Esophagus (tissue), 2 donors: Measurements from ENCODE around the gene ZNF212. TPM values are rescaled to one million over a fixed set of nuclear protein-coding genes. Genes with fewer than 3 reads are reported as not detected.

ENCODE experiments used
- H3K27ac ChIP-seq, 2 donors: one replicate each; pipeline ENCODE4 v1.5.1; 2013; ENCODE audit warnings: low read depth in 2 of 2, mild to moderate bottlenecking in 2 of 2, inconsistent platforms in 1 of 2, low read length in 1 of 2, moderate library complexity in 1 of 2
- H3K27me3 ChIP-seq, 2 donors: one replicate each; pipeline ENCODE4 v1.6.1; 2013; ENCODE audit warnings: low read length in 2 of 2, control low read depth in 1 of 2, mild to moderate bottlenecking in 1 of 2; ENCODE audit not compliant: insufficient read depth in 2 of 2, control insufficient read depth in 1 of 2
- H3K36me3 ChIP-seq, 2 donors: one replicate each; pipeline ENCODE4 v1.6.1; 2013; ENCODE audit warnings: low read length in 1 of 2; ENCODE audit not compliant: control insufficient read depth in 2 of 2, insufficient read depth in 2 of 2
- H3K4me1 ChIP-seq, 2 donors: one replicate each; pipeline ENCODE4 v1.6.1; 2013; ENCODE audit warnings: low read length in 1 of 2; ENCODE audit not compliant: control insufficient read depth in 2 of 2, insufficient read depth in 2 of 2
- H3K4me3 ChIP-seq, 2 donors: one replicate each; pipeline ENCODE4 v1.5.1; 2013; ENCODE audit warnings: low read length in 2 of 2, mild to moderate bottlenecking in 2 of 2, low read depth in 1 of 2, moderate library complexity in 1 of 2
- H3K9me3 ChIP-seq, 2 donors: one replicate each; pipeline ENCODE4 v1.6.1; 2013; ENCODE audit warnings: mild to moderate bottlenecking in 2 of 2, low read depth in 1 of 2, low read length in 1 of 2, moderate library complexity in 1 of 2; ENCODE audit not compliant: control insufficient read depth in 2 of 2, insufficient read depth in 1 of 2
- WGBS, 2 donors: extraction: QIAGEN DNeasy Blood & Tissue Kit; methylation state at CpG; one replicate each; pipeline ENCODE4 v1.1.7; 2013; 5-methylcytosine and 5-hydroxymethylcytosine counted together
- polyA plus RNA-seq, 2 donors: library from polyadenylated mRNA; stranded (reverse); fragments of 200-250 nt; gene quantifications; one replicate each; pipeline ENCODE4 v1.2.3, GENCODE V29; 2013
- donor health status: healthy with polysubstance abuse.
- donor health status: Bipolar disorder and iron deficiency.

The ZNF212 gene
- polyA plus RNA-seq, 2 donors: 10.2 to 15.6 TPM

- H3K36me3 ChIP-seq: peaks cover 0 to 5% of the 10 kb centered on the region in 2 donors
- WGBS, 2 donors: 92 to 95% methylated on average over 10 of the region's 10 CpGs
- H3K9me3 ChIP-seq: no peaks in the 10 kb centered on the region
- H3K27ac ChIP-seq: no peak overlapping the region
- peaks cover 3 to 7% of the 10 kb centered on the region in 2 donors for H3K4me1 ChIP-seq
- no peak overlapping the region for H3K4me3 ChIP-seq
- H3K27me3 ChIP-seq: no peaks in the 10 kb centered on the region
Measured at GRCh38 chr7:149287622-149288021, 48.2 kb downstream of the ZNF212 start.

- Histone ChIP-seq H3K27ac (no peak overlapping the region), H3K9me3 (no peaks in the 10 kb centered on the region), H3K4me1 (peaks cover 3 to 7% of the 10 kb centered on the region in 2 donors), H3K27me3 (no peaks in the 10 kb centered on the region), H3K4me3 (no peak overlapping the region), H3K36me3 (peaks cover 0 to 17% of the 10 kb centered on the region in 2 donors)
- 94 to 96% methylated on average over 8 of the region's 8 CpGs for WGBS, 2 donors
Measured at GRCh38 chr7:149289262-149289661, 49.8 kb downstream of the ZNF212 start.

GRCh38 chr7:149289856-149290255 is 50.4 kb downstream of the ZNF212 start:
- no peaks in the 10 kb centered on the region for H3K27me3 ChIP-seq
- peaks cover 3 to 7% of the 10 kb centered on the region in 2 donors for H3K4me1 ChIP-seq
- no peak overlapping the region for H3K27ac ChIP-seq
- H3K9me3 ChIP-seq: peaks cover 0 to 2% of the 10 kb centered on the region in 2 donors
- no peak overlapping the region for H3K4me3 ChIP-seq
- peaks cover 0 to 23% of the 10 kb centered on the region in 2 donors for H3K36me3 ChIP-seq
- WGBS, 2 donors: 97 to 98% methylated on average over 4 of the region's 4 CpGs

GRCh38 chr7:149291036-149291780 is 51.8 kb downstream of the ZNF212 start:
- Histone ChIP-seq H3K27me3 (no peaks in the 10 kb centered on the region), H3K27ac (no peak overlapping the region), H3K36me3 (peaks cover 0 to 26% of the 10 kb centered on the region in 2 donors), H3K4me1 (peaks cover 0 to 3% of the 10 kb centered on the region in 2 donors), H3K4me3 (no peak overlapping the region), H3K9me3 (peaks cover 0 to 2% of the 10 kb centered on the region in 2 donors)
- 76 to 79% methylated on average over 12 to 13 of the region's 13 CpGs for WGBS, 2 donors

GRCh38 chr7:149291781-149292461 is 52.5 kb downstream of the ZNF212 start:
- Histone ChIP-seq H3K4me1 (peaks cover 0 to 3% of the 10 kb centered on the region in 2 donors), H3K9me3 (peaks cover 0 to 2% of the 10 kb centered on the region in 2 donors), H3K27ac (no peak overlapping the region), H3K27me3 (no peaks in the 10 kb centered on the region), H3K4me3 (no peak overlapping the region), H3K36me3 (peaks cover 0 to 26% of the 10 kb centered on the region in 2 donors)
- 91 to 92% methylated on average over 16 of the region's 16 CpGs for WGBS, 2 donors

GRCh38 chr7:149292462-149292823 is 53.0 kb downstream of the ZNF212 start:
- H3K27me3 ChIP-seq: no peaks in the 10 kb centered on the region
- H3K4me3 ChIP-seq: no peak overlapping the region
- peaks cover 0 to 26% of the 10 kb centered on the region in 2 donors for H3K36me3 ChIP-seq
- H3K4me1 ChIP-seq: peaks cover 0 to 3% of the 10 kb centered on the region in 2 donors
- no peak overlapping the region for H3K27ac ChIP-seq
- H3K9me3 ChIP-seq: peaks cover 0 to 2% of the 10 kb centered on the region in 2 donors
- WGBS, 2 donors: 74 to 76% methylated on average over 9 of the region's 9 CpGs

- peaks cover 0 to 3% of the 10 kb centered on the region in 2 donors for H3K4me1 ChIP-seq
- H3K9me3 ChIP-seq: peaks cover 0 to 2% of the 10 kb centered on the region in 2 donors
- no peaks in the 10 kb centered on the region for H3K27me3 ChIP-seq
- no peak overlapping the region for H3K27ac ChIP-seq
- no peak overlapping the region for H3K4me3 ChIP-seq
- H3K36me3 ChIP-seq: peaks cover 0 to 23% of the 10 kb centered on the region in 2 donors
- WGBS, 2 donors: 88% methylated on average over 9 of the region's 9 CpGs
Measured at GRCh38 chr7:149293338-149293737, 53.9 kb downstream of the ZNF212 start.

- H3K4me3 ChIP-seq: no peak overlapping the region
- peaks cover 0 to 2% of the 10 kb centered on the region in 2 donors for H3K9me3 ChIP-seq
- H3K27ac ChIP-seq: no peak overlapping the region
- H3K4me1 ChIP-seq: peaks cover 0 to 3% of the 10 kb centered on the region in 2 donors
- WGBS, 2 donors: 89 to 93% methylated on average over 15 of the region's 15 CpGs
- no peaks in the 10 kb centered on the region for H3K27me3 ChIP-seq
- peaks cover 0 to 23% of the 10 kb centered on the region in 2 donors for H3K36me3 ChIP-seq
Measured at GRCh38 chr7:149293946-149294633, 54.6 kb downstream of the ZNF212 start.

GRCh38 chr7:149294634-149295480 is 55.4 kb downstream of the ZNF212 start:
- peaks cover 0 to 2% of the 10 kb centered on the region in 2 donors for H3K9me3 ChIP-seq
- no peaks in the 10 kb centered on the region for H3K4me1 ChIP-seq
- no peak overlapping the region for H3K4me3 ChIP-seq
- H3K27me3 ChIP-seq: no peaks in the 10 kb centered on the region
- no peak overlapping the region for H3K27ac ChIP-seq
- H3K36me3 ChIP-seq: peaks cover 0 to 23% of the 10 kb centered on the region in 2 donors
- WGBS, 2 donors: 97% methylated on average over 54 to 55 of the region's 55 CpGs
